K562 (cell line): ENCODE measurements around the gene DDX20. TPM values are rescaled to one million over a fixed set of nuclear protein-coding genes. Genes with fewer than 3 reads are reported as not detected.

Experiments used
- E2F6 ChIP-seq, 2 experiments: IDR thresholded peaks; 2 replicates each; pipeline ENCODE4 v1.6.1; 2011; ENCODE audit warnings: borderline replicate concordance in 1 of 2, control low read depth in 1 of 2, low read depth in 1 of 2, low read length in 1 of 2, mild to moderate bottlenecking in 1 of 2, mixed read lengths in 1 of 2, moderate library complexity in 1 of 2; ENCODE audit not compliant: insufficient read depth in 1 of 2, insufficient read length in 1 of 2, poor library complexity in 1 of 2, severe bottlenecking in 1 of 2; ENCODE audit errors: extremely low read depth in 1 of 2
- IRF2 ChIP-seq: sonication (generic); formaldehyde crosslinking; IDR thresholded peaks from 2 replicates; pipeline ENCODE4 v1.8.1; 2022; ENCODE audit warnings: mild to moderate bottlenecking, missing genetic modification reagents
- MAZ ChIP-seq, 2 experiments: fragments of 450-650 bp in 1 of 2; sonication (generic) in 1 of 2; formaldehyde crosslinking; IDR thresholded peaks in 1 of 2; conservative IDR thresholded peaks in 1 of 2; 2 replicates each; pipeline versions ENCODE4 v1.4.0 to v1.5.0; 2020; ENCODE audit warnings: mild to moderate bottlenecking in 1 of 2, missing genetic modification reagents in 1 of 2
- POLR2G ChIP-seq: fragments of 200-400 bp; formaldehyde crosslinking; IDR thresholded peaks from 2 replicates; pipeline ENCODE4 v1.6.1; 2017; ENCODE audit warnings: low read depth, mild to moderate bottlenecking, antibody characterized with exemption, low read length, moderate library complexity
- SP1 ChIP-seq: sonication (generic); formaldehyde crosslinking; IDR thresholded peaks from 2 replicates; pipeline ENCODE4 v1.8.1; 2022; ENCODE audit warnings: mild to moderate bottlenecking, missing genetic modification reagents
- TRIM28 ChIP-seq: fragments of 450-650 bp; IDR thresholded peaks from 2 replicates; pipeline ENCODE4 v1.6.1; 2017
- ZBTB1 ChIP-seq: sonication (generic); formaldehyde crosslinking; IDR thresholded peaks from 2 replicates; pipeline ENCODE4 v1.8.1; 2023; ENCODE audit warnings: missing genetic modification reagents, low read depth, mild to moderate bottlenecking, borderline replicate concordance
- ZNF12 ChIP-seq: sonication (generic); formaldehyde crosslinking; IDR thresholded peaks from 2 replicates; pipeline ENCODE4 v1.4.0; 2020; ENCODE audit warnings: mild to moderate bottlenecking, missing genetic modification reagents
- polyA plus RNA-seq, 8 experiments: library from polyadenylated mRNA; depleted of rRNA in 4 of 8; stranded (reverse) in 5 of 8; unstranded in 3 of 8; fragments of >200 nt; fragmentation: Nextera tagmentation in 2 of 8; fragmentation: Illumina TruSeq in 1 of 8; extraction: Ambion mirVana in 2 of 8; extraction: Trizol in 1 of 8; gene quantifications; 2 replicates each; pipeline versions ENCODE4 v1.2.1 to v1.2.3, GENCODE V29; 2011 to 2014; ENCODE audit warnings: inconsistent platforms in 1 of 8, missing spikeins in 1 of 8
- total RNA-seq, 7 experiments: library from RNA; depleted of rRNA in 6 of 7; stranded (reverse); fragments of >200 nt in 6 of 7; fragmentation: Illumina TruSeq in 2 of 7; extraction: Trizol in 2 of 7; gene quantifications; 2 replicates each; pipeline versions ENCODE4 v1.2.1 to v1.2.3, GENCODE V29; 2011 to 2021; ENCODE audit warnings: low replicate concordance in 1 of 7
- TF ChIP-seq, protein P1 (sequence below), 2 experiments: IDR thresholded peaks; 2 replicates each; pipeline ENCODE4 v1.6.1; 2012; ENCODE audit warnings: improper control_type of control experiment in 2 of 2, low read depth in 2 of 2, low read length in 2 of 2, borderline replicate concordance in 1 of 2
- TF ChIP-seq, protein P2 (sequence below): sonication (generic); formaldehyde crosslinking; IDR thresholded peaks from 2 replicates; pipeline ENCODE4 v1.8.0; 2022; ENCODE audit warnings: mild to moderate bottlenecking, missing genetic modification reagents
- TF ChIP-seq, protein P3 (sequence below): sonication (generic); formaldehyde crosslinking; IDR thresholded peaks from 2 replicates; pipeline ENCODE4 v1.8.0; 2022; ENCODE audit warnings: missing genetic modification reagents, mild to moderate bottlenecking, borderline replicate concordance

DDX20 gene
- total and polyA plus RNA-seq, 9 of the 15 experiments (the other 6 are each of a cell fraction or from before 2014, with no cell fraction given): 8.3 to 33.4 (median 24.5) TPM

- TF ChIP-seq, protein P1, sequence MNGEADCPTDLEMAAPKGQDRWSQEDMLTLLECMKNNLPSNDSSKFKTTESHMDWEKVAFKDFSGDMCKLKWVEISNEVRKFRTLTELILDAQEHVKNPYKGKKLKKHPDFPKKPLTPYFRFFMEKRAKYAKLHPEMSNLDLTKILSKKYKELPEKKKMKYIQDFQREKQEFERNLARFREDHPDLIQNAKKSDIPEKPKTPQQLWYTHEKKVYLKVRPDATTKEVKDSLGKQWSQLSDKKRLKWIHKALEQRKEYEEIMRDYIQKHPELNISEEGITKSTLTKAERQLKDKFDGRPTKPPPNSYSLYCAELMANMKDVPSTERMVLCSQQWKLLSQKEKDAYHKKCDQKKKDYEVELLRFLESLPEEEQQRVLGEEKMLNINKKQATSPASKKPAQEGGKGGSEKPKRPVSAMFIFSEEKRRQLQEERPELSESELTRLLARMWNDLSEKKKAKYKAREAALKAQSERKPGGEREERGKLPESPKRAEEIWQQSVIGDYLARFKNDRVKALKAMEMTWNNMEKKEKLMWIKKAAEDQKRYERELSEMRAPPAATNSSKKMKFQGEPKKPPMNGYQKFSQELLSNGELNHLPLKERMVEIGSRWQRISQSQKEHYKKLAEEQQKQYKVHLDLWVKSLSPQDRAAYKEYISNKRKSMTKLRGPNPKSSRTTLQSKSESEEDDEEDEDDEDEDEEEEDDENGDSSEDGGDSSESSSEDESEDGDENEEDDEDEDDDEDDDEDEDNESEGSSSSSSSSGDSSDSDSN (IDR thresholded peaks at IDR 0.05; ENCODE audit: borderline replicate concordance in 1 of 2, low read depth in 2 of 2, low read length in 2 of 2): peak in 1 of 2 experiments; percentile 78; a peak in 1 of 4 replicates
- TF ChIP-seq, protein P2, sequence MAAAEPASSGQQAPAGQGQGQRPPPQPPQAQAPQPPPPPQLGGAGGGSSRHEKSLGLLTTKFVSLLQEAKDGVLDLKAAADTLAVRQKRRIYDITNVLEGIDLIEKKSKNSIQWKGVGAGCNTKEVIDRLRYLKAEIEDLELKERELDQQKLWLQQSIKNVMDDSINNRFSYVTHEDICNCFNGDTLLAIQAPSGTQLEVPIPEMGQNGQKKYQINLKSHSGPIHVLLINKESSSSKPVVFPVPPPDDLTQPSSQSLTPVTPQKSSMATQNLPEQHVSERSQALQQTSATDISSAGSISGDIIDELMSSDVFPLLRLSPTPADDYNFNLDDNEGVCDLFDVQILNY: peak; percentile 98
- TF ChIP-seq E2F6 (IDR thresholded peaks at IDR 0.05; ENCODE audit: borderline replicate concordance in 1 of 2, extremely low read depth in 1 of 2, insufficient read depth in 1 of 2, insufficient read length in 1 of 2, low read depth in 1 of 2, low read length in 1 of 2, poor library complexity in 1 of 2, severe bottlenecking in 1 of 2): peak; percentile 93 to 94
- TF ChIP-seq, protein P3, sequence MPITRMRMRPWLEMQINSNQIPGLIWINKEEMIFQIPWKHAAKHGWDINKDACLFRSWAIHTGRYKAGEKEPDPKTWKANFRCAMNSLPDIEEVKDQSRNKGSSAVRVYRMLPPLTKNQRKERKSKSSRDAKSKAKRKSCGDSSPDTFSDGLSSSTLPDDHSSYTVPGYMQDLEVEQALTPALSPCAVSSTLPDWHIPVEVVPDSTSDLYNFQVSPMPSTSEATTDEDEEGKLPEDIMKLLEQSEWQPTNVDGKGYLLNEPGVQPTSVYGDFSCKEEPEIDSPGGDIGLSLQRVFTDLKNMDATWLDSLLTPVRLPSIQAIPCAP: 0 out of 2 replicates have a peak, but pooled peaks have one; percentile 58
- peak; percentile 64 for TF ChIP-seq SP1
- no peak for TF ChIP-seq TRIM28
- TF ChIP-seq ZNF12 (CRISPR knock-in tag): peak; percentile 16; the same call in 1 of the 2 replicates
- TF ChIP-seq MAZ (CRISPR knock-in tag; conservative IDR thresholded peaks at IDR 0.05 in 1 of 2, IDR thresholded peaks at IDR 0.05 in 1 of 2): peak in 1 of 2 experiments; percentile 59; a peak in 2 of 4 replicates
- peak; percentile 83; the same call in 1 of the 2 replicates for TF ChIP-seq ZBTB1 (CRISPR knock-in tag)
- peak; percentile 87; the same call in 1 of the 2 replicates for TF ChIP-seq IRF2 (CRISPR knock-in tag)
- TF ChIP-seq POLR2G: peak; percentile 73
These were observed 16.3 kb upstream of the DDX20 start, which contains the start of gene INKA2 (continued) for GRCh38 chr1:111739194-111739924.
